ENCODE data around the gene MAPK1.
"Not testable (repeated sequence)": the region's sequence is repeated elsewhere in the genome, so short reads cannot be mapped to it uniquely, and the experiment has no call there.

MAPK1 gene

DNA sequence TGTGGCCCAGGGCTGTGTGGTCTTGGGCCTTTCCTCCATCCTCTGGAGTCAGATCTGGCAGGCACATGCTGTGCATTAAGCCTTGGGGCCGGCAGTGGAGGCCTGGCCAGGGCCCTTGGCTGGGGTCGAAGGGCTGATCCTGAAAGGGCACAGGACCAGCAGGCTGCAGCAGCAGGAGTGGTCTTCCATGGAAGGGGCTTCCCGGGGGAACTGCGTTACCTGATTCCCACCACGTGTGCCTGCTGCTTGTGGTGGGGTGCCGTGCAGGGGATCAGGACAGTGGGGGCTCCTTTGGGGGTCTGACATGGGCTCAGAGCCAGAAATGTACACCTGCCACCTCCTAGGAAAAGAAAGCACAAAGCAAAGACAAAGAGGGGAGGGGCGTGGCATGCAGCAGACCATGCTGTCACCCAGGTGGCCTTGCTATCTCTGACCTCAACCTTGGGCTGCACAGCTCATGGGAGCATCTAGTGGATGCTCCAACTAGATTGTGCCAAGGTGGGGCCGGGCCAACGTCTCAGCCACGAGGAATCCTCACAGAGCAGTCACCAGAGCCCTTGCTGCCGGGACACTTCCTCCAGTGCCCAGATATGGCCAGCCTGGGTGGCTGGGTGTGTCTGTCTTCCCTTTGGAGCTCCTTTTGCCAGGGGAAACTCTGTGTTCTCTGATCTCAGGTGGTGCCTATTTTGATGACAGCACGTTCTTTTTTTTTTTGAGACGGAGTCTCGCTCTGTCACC lies 113.9 kb downstream of the MAPK1 start:
- DNase-seq: no peak

GRCh38 chr22:21752276-21752675 lies 115.2 kb downstream of the MAPK1 start:
- no peak for DNase-seq

DNA sequence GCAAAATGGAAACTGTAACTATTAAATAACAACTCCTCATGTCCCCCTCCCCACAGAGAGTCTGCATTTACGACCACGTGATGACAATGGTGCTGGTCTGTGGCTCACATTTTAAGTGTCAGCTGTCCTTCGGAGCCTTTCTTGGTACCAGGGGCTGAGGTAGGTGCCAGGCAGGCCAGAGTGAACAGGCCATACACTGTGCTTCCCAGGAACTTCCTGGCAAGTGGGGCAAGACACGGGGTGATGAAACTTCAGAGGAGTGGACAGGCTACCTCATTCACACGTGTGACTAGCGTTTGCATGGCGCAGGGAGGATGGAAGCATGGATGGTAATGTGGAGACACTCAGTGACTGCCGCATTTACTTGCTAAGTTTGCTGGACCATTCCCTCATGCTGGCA lies 121.5 kb downstream of the MAPK1 start:
- DNase-seq: no peak

DNA sequence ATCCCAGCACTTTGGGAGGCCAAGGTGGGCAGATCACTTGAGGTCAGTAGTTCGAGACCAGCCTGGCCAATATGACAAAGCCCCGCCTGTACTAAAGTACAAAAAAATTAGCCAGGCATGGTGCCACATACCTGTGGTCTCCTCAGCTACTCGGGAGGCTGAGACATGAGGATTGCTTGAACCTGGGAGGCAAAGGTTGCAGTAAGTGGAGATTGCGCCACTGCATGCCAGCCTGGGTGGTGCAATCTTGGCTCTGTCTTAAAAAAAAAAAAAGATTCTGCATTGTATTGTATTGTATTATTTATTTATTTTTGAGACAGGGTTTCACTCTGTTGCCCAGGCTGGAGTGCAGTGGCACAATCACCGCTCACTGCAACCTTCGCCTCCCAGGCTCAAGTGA lies 122.5 kb downstream of the MAPK1 start:
- not testable (repeated sequence) for DNase-seq

DNA sequence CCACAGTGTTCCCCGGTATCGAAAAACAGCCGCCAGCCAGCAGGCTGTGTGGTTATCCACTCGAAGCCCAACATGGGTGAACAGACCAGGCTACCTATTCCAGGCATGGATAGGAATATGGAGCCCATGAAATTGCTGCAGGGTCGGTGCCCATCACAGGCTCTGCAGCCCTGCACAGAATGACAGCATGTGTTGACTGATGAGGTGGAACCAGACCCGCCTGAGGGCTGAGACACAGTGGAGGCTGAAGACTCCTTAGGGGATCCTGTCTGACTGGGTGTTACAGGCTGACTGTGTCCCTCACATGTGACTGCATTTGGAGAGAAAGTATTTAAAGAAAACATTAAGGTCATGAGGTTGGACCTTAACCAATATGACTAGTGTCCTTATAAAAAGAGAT lies 125.7 kb downstream of the MAPK1 start:
- no peak for DNase-seq

DNA sequence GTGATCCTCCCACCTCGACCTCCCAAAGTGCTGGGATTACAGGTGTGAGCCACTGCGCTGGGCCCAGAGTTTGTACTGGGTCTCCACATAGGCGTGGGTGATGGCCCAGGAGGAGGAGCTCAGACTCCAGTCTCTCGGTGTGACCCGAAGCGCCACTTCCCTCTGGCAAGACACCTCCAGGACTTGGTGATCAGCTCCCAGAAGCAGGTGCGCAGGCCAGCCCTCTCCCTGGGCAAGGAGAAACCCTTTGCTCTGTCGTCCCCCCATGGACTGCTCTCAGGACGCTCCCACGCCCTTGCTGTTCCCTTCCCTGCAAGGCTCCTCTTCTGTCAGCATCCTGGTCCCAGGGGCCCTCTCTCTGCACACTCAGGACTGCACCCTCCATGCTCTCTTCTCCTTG lies 126.4 kb downstream of the MAPK1 start:
- DNase-seq: no peak

GRCh38 chr22:21739828-21740377 lies 127.5 kb downstream of the MAPK1 start:
- DNase-seq: no peak

DNA sequence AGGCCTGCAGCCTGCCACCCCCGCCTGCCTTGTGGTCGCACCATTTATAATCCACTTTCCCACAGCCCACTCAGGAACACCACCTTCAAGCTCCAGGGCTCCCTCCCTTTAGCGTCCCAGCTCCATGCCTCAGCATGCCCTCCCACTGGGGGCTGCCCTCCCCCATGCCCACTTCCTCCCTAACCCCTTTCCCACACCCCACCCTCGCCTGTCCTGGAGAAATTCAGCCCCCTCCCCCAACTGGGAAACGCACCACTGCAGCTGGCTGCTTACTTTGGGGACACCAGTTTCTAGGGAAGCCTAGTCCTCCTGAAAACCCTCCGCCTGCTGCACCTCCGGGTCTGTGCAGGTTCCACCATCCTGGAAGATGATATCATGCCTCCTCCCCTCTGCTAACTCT lies 128.5 kb downstream of the MAPK1 start:
- DNase-seq: no peak

DNA sequence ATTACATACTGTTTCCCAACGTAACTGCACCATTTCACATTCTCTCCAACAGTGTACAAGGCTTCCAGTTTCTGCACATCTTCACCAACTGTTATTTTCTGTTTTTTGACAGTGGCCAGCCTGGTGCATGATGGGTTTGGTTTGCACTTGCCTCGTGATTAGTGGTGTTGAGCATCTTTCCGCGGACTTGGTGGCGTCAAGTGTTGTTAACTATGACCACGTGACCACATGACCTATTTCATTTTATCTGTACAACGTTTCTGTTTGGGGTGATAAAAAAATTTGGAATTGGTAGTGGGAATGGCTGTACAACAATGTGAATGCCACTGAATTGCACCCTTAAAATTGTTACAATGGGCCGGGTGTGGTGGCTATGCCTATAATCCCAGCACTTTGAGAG lies 129.4 kb downstream of the MAPK1 start:
- DNase-seq: no peak

GRCh38 chr22:21736948-21737347 lies 130.5 kb downstream of the MAPK1 start:
- DNase-seq: no peak

GRCh38 chr22:21736084-21736642 lies 131.3 kb downstream of the MAPK1 start:
- DNase-seq: no peak

DNA sequence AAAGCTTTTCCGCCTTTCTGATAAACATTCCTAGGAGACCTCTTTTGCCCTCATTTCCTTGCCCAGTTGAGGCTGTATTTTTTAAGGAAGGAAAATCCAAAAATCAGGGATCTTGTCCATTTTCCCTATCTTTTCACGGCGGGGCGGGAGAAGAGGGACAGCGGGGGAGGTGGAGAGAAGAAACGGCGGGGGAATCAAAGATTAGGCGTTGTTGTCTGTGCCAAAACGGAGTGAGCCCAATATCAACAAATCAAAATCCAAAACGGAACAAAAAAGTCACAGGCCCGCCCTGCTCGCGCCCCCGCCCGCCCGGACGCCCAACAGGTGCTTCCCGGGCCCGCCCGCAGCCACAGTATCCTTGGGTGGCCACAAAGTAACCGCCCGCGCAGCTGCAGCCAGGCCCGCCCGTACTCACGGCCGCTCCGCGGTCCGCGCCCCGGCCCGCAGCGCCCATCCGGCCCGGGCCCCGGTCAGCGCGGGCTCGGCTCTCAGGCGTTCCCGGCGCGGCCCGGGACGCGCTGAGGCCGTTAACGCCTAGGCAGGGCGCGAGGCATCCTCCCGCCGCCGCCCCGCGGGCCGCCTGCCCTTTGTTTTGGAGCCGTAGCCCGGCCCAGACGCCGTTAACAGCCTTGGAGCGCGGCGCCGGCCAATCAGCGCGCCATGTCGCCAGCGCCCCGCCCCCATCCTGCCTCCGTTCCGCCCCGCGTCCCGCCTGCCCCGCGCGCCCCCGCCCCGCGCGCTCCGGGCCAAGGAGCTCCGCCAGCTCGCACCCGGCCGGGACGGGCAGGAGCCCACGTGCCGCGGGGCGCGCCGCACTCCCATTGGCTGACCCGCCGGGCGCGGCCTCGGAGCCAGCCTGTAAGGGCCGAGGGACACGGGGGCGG lies 132.0 kb downstream of the MAPK1 start, which contains the start of gene YPEL1:
Gene YPEL1 (minus strand): TSS at position 595 of the 884 bp plus-strand sequence. CDS start 25,050 bp downstream, outside the sequence.
- peak; percentile 97 for DNase-seq

DNA sequence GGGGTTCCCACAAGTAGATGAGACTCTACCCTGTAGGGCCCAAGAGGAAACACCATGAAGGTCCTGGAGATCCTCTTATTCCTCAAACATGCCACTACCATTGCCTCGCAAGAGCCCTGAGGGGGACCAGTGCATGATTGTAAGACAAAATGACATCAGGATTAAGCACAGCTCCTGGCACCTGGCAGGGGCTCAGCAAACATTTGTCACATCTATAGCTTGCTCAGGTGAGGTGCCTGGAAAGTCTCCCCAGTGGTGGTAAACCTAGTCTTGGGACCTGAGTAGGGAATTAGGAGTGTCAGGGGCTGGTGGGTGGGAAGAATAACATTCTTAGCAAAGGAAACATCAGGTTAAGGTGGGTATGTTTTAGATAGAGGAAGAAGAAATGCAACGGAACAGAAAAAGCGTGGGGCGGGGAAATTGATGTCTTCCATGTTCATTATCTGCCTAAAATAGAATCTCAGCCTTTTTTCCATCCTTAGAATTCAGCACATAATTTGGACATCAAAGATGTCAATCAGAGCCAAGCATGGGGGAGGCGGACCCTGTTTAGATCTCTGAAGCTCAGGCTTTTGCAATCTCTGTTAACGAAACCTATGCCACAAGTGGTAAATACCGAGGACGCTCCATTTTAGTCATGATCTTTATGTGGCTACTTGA lies 132.8 kb downstream of the MAPK1 start:
- DNase-seq: no peak

- DNase-seq: no peak
These were observed 135.9 kb downstream of the MAPK1 start for GRCh38 chr22:21731503-21731902.

- no peak for DNase-seq
These were observed 136.7 kb downstream of the MAPK1 start for GRCh38 chr22:21730535-21731308.

- DNase-seq: not testable (repeated sequence)
These were observed 138.3 kb downstream of the MAPK1 start for GRCh38 chr22:21729184-21729583.

DNA sequence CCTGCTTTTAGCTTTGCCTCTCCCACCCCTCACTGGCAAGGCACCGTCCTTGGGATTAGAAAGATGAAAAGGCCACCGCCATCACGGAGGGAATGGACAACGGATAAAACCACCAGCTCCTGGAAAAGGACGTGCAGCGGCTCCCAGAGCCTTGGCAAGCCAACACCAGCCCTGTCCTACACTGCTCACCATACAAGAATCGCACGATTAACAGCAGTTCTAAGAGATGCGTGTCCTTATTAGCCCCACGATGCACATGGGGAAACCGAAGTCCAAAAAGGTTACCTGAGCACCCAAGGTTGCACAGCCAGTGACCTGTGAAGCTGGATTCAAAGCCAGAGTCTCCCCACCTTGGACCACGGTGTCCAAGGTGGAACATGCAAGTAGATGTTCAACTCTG lies 139.2 kb downstream of the MAPK1 start:
- no peak for DNase-seq

GRCh38 chr22:21727768-21728167 lies 139.7 kb downstream of the MAPK1 start:
- DNase-seq: no peak

DNA sequence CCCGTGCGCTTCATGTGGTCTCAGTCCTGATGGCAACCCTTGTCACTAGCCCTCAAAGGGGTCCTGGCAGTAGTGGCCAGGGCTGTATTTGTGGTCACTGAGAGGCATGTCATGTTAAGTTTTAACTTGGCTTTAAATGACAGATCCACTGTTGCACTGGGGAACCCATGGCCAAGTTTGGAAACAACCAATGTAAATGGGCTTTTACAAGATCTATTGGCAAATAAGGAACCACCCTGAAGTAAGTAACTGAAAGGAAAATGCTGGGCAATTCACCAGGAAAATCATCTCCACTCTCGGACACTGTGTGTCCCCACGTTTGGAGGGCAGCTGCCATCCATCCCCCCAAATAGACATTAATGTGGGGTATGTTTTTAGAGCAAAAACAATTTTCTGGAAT lies 140.3 kb downstream of the MAPK1 start:
- no peak for DNase-seq

- DNase-seq: peak; percentile 22
These were observed 140.8 kb downstream of the MAPK1 start for GRCh38 chr22:21726650-21727049.

GRCh38 chr22:21725956-21726649 lies 141.3 kb downstream of the MAPK1 start:
- DNase-seq: no peak

Data from fibroblast of skin of back (primary cell).